Neural cell (in vitro differentiated cells): Measurements from ENCODE around the gene SYVN1.

Source experiments
- CTCF ChIP-seq: fragments of 450-650 bp; IDR thresholded peaks from 2 replicates; pipeline ENCODE4 v1.5.1; 2014; ENCODE audit warnings: antibody characterized with exemption, mild to moderate bottlenecking, moderate library complexity; ENCODE audit not compliant: poor library complexity, severe bottlenecking
- EZH2 ChIP-seq: fragments of 200-600, 300-800 bp; shearing (Covaris generic), sonication (generic); IDR thresholded peaks from 2 replicates; pipeline ENCODE4 v1.6.1; 2014; ENCODE audit warnings: antibody characterized with exemption, low read length, borderline replicate concordance, mild to moderate bottlenecking; ENCODE audit not compliant: insufficient read depth, poor library complexity, severe bottlenecking
- MXI1 ChIP-seq: fragments of 450-650 bp; conservative IDR thresholded peaks from 2 replicates; pipeline ENCODE4 v1.6.1; 2014; ENCODE audit warnings: antibody characterized with exemption, mild to moderate bottlenecking; ENCODE audit not compliant: poor library complexity, severe bottlenecking
- POLR2AphosphoS5 ChIP-seq: IDR thresholded peaks from 2 replicates; pipeline ENCODE4 v1.6.1; 2012
- RAD21 ChIP-seq: fragments of 450-650 bp; conservative IDR thresholded peaks from 2 replicates; pipeline ENCODE4 v1.6.1; 2014; ENCODE audit warnings: antibody characterized with exemption, mild to moderate bottlenecking, moderate library complexity
- TAF1 ChIP-seq: IDR thresholded peaks from 2 replicates; pipeline ENCODE4 v1.6.1; 2012; ENCODE audit warnings: low read depth

GRCh38 chr11:65157336-65157735, 23.0 kb upstream of the SYVN1 start:
- TF ChIP-seq CTCF (no peak), POLR2AphosphoS5 (no peak), MXI1 (no peak), EZH2 (no peak), TAF1 (no peak), RAD21 (no peak)
